SK-N-SH (cell line): ENCODE results near the gene WDR49.

Experiments
- CHD2 ChIP-seq: fragments of 150-350 bp; IDR thresholded peaks from 2 replicates; pipeline ENCODE4 v1.6.1; 2018; ENCODE audit warnings: low read length; ENCODE audit not compliant: partially characterized antibody
- ELF1 ChIP-seq: IDR thresholded peaks from 2 replicates; pipeline ENCODE4 v1.4.0; 2012
- FOSL2 ChIP-seq: IDR thresholded peaks from 2 replicates; pipeline ENCODE4 v1.4.0; 2012; ENCODE audit warnings: low read depth, mild to moderate bottlenecking, moderate library complexity, borderline replicate concordance
- GABPA ChIP-seq: IDR thresholded peaks from 2 replicates; pipeline ENCODE4 v1.4.0; 2012; ENCODE audit warnings: low read depth, mild to moderate bottlenecking
- GATA2 ChIP-seq: sonication (generic); formaldehyde crosslinking; IDR thresholded peaks from 2 replicates; pipeline ENCODE4 v1.5.0; 2020; ENCODE audit warnings: mild to moderate bottlenecking, missing genetic modification reagents
- JUND ChIP-seq: IDR thresholded peaks from 2 replicates; pipeline ENCODE4 v1.4.0; 2012
- POLR2AphosphoS5 ChIP-seq: IDR thresholded peaks from 2 replicates; pipeline ENCODE4 v1.6.1; 2012; ENCODE audit warnings: low read depth, low read length
- TEAD4 ChIP-seq: IDR thresholded peaks from 2 replicates; pipeline ENCODE4 v1.4.0; 2012; ENCODE audit warnings: mild to moderate bottlenecking, borderline replicate concordance; ENCODE audit not compliant: insufficient read depth
- YY1 ChIP-seq: IDR thresholded peaks from 2 replicates; pipeline ENCODE4 v1.4.0; 2012; ENCODE audit warnings: low read depth, mild to moderate bottlenecking
- TF ChIP-seq, protein P1 (sequence below): fragments of 200-600 bp; sonication (generic); IDR thresholded peaks from 2 replicates; pipeline ENCODE4 v1.6.1; 2017; ENCODE audit warnings: antibody characterized with exemption, mild to moderate bottlenecking, moderate library complexity

DNA sequence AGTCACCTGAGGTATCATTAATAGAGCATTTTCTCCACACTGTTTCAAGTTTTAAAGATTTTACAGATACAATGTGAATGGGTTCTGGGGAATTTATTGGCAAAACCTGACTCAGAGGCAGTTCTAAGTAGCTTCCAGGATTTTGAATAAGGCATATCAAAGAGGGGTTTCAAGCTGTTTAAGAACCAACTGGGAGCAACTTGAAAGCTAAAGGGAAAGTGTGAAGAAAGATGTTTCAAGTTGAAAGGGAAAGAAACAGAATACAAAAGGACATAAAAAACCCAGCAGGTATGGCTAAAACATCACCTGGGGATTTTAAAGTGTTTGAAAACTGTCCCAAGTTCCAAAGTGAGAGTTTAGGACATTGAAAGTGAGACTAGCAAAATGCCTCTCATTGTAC is 162.1 kb downstream of the WDR49 start:
- TF ChIP-seq, protein P1, sequence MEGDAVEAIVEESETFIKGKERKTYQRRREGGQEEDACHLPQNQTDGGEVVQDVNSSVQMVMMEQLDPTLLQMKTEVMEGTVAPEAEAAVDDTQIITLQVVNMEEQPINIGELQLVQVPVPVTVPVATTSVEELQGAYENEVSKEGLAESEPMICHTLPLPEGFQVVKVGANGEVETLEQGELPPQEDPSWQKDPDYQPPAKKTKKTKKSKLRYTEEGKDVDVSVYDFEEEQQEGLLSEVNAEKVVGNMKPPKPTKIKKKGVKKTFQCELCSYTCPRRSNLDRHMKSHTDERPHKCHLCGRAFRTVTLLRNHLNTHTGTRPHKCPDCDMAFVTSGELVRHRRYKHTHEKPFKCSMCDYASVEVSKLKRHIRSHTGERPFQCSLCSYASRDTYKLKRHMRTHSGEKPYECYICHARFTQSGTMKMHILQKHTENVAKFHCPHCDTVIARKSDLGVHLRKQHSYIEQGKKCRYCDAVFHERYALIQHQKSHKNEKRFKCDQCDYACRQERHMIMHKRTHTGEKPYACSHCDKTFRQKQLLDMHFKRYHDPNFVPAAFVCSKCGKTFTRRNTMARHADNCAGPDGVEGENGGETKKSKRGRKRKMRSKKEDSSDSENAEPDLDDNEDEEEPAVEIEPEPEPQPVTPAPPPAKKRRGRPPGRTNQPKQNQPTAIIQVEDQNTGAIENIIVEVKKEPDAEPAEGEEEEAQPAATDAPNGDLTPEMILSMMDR, result no peak
- TF ChIP-seq CHD2, result no peak
- no peak for TF ChIP-seq GABPA
- no peak for TF ChIP-seq JUND
- TF ChIP-seq TEAD4, result no peak
- no peak for TF ChIP-seq ELF1
- no peak for TF ChIP-seq YY1
- no peak for TF ChIP-seq POLR2AphosphoS5
- no peak for TF ChIP-seq GATA2 (CRISPR knock-in tag)
- TF ChIP-seq FOSL2, result no peak
